IMR-90 (cell line): ENCODE measurements around the gene PNPLA5. TPM values are rescaled to one million over a fixed set of nuclear protein-coding genes. Genes with fewer than 3 reads are reported as not detected.

Experiments
- ATAC-seq: fragments of 200-7000 bp; cut with Tn5 transposase; 2 replicates; pipeline ENCODE4 v1.9.1; 2020; ENCODE audit warnings: low read depth, mild to moderate bottlenecking, moderate library complexity
- BruUV-seq: library from RNA; stranded (reverse); fragments of 400-500 nt; replicated peaks from 2 replicates; lab custom pipeline; 2021; lab: Mats Ljungman, UMichigan
- CTCF ChIA-PET: fragments of 300-600 bp; formaldehyde crosslinking; extraction: SDS; loops from one replicate; lab custom pipeline; 2021; ENCODE audit warnings: antibody characterized with exemption; lab: Yijun Ruan, JAX
- POLR2A ChIA-PET: fragments of 300-600 bp; sonication (Branson Sonifier 250); formaldehyde crosslinking; loops from one replicate; lab custom pipeline; 2022; ENCODE audit warnings: antibody characterized with exemption; ENCODE audit not compliant: unreplicated experiment; lab: Charles Lee
- DNase-seq: peaks from one replicate; pipeline ENCODE4 v3.0.0; 2013
- H2AFZ ChIP-seq: replicated peaks from 2 replicates; pipeline ENCODE3; 2013; ENCODE audit warnings: low read length, mild to moderate bottlenecking; ENCODE audit not compliant: poor library complexity
- H2AK5ac ChIP-seq: 2 replicates; pipeline ENCODE4 v1.6.1; 2013; ENCODE audit warnings: low read depth, low read length, inconsistent platforms
- H2AK9ac ChIP-seq: replicated peaks from 2 replicates; pipeline ENCODE3; 2013; ENCODE audit warnings: mild to moderate bottlenecking, low read depth, low read length, moderate library complexity; ENCODE audit not compliant: poor library complexity
- H2BK120ac ChIP-seq: 2 replicates; pipeline ENCODE4 v1.6.1; 2013; ENCODE audit warnings: low read depth, low read length, inconsistent platforms
- H2BK15ac ChIP-seq: 3 replicates; pipeline ENCODE4 v1.6.1; 2013; ENCODE audit warnings: low read depth, low read length, inconsistent platforms
- H2BK20ac ChIP-seq: 2 replicates; pipeline ENCODE4 v1.6.1; 2013; ENCODE audit warnings: low read depth, mild to moderate bottlenecking, inconsistent platforms, low read length, moderate library complexity
- H2BK5ac ChIP-seq: 2 replicates; pipeline ENCODE4 v1.6.1; 2013; ENCODE audit warnings: mild to moderate bottlenecking, low read depth, low read length, inconsistent platforms; ENCODE audit not compliant: poor library complexity, severe bottlenecking
- H3K14ac ChIP-seq: replicated peaks from 2 replicates; pipeline ENCODE4 v1.6.1; 2013; ENCODE audit warnings: low read depth, low read length, inconsistent platforms
- H3K18ac ChIP-seq: 2 replicates; pipeline ENCODE4 v1.6.1; 2013; ENCODE audit warnings: low read depth, low read length, control low read depth
- H3K23ac ChIP-seq: 2 replicates; pipeline ENCODE4 v1.6.1; 2013; ENCODE audit warnings: low read depth, low read length, inconsistent platforms
- H3K27ac ChIP-seq: 2 replicates; pipeline ENCODE4 v1.5.1; 2013; ENCODE audit warnings: mild to moderate bottlenecking, control low read depth, low read length; ENCODE audit not compliant: insufficient read depth
- H3K27me3 ChIP-seq: 2 replicates; pipeline ENCODE4 v1.6.1; 2013; ENCODE audit warnings: low read length; ENCODE audit not compliant: control insufficient read depth, insufficient read depth
- H3K36me3 ChIP-seq: 2 replicates; pipeline ENCODE4 v1.6.1; 2013; ENCODE audit warnings: low read length, mixed read lengths; ENCODE audit not compliant: control insufficient read depth, insufficient read depth
- H3K4ac ChIP-seq: 2 replicates; pipeline ENCODE4 v1.6.1; 2013; ENCODE audit warnings: low read depth, low read length, inconsistent platforms
- H3K4me1 ChIP-seq: 2 replicates; pipeline ENCODE4 v1.6.1; 2013; ENCODE audit warnings: low read length, mixed read lengths; ENCODE audit not compliant: control insufficient read depth, insufficient read depth
- H3K4me2 ChIP-seq: 2 replicates; pipeline ENCODE4 v1.6.1; 2013; ENCODE audit warnings: low read depth, mild to moderate bottlenecking, control low read depth, low read length, moderate library complexity
- H3K4me3 ChIP-seq: 2 replicates; pipeline ENCODE4 v1.5.1; 2013; ENCODE audit warnings: low read depth, mild to moderate bottlenecking, control low read depth, low read length, moderate library complexity; ENCODE audit not compliant: insufficient read depth
- H3K56ac ChIP-seq: 2 replicates; pipeline ENCODE4 v1.6.1; 2013; ENCODE audit warnings: low read length, inconsistent platforms; ENCODE audit not compliant: insufficient read depth; ENCODE audit errors: extremely low read depth
- H3K79me1 ChIP-seq, 2 experiments: 2 replicates each; pipeline ENCODE4 v1.6.1; 2013; ENCODE audit warnings: low read length in 2 of 2, inconsistent platforms in 1 of 2, low read depth in 1 of 2
- H3K9ac ChIP-seq: 2 replicates; pipeline ENCODE4 v1.6.1; 2013; ENCODE audit warnings: low read depth, low read length, control low read depth
- H3K9me1 ChIP-seq: 2 replicates; pipeline ENCODE4 v1.6.1; 2013; ENCODE audit warnings: low read length, inconsistent platforms; ENCODE audit not compliant: insufficient read depth
- H3K9me3 ChIP-seq: 2 replicates; pipeline ENCODE4 v1.6.1; 2013; ENCODE audit warnings: low read length; ENCODE audit not compliant: control insufficient read depth, insufficient read depth
- H4K20me1 ChIP-seq: 2 replicates; pipeline ENCODE4 v1.6.1; 2013; ENCODE audit warnings: low read length, inconsistent platforms; ENCODE audit not compliant: insufficient read depth
- H4K5ac ChIP-seq: 2 replicates; pipeline ENCODE4 v1.6.1; 2013; ENCODE audit warnings: mild to moderate bottlenecking, low read depth, low read length, control low read depth
- H4K8ac ChIP-seq, 2 experiments: 2 replicates each; pipeline ENCODE4 v1.6.1; 2013; ENCODE audit warnings: low read depth in 2 of 2, low read length in 2 of 2, control low read depth in 1 of 2, inconsistent platforms in 1 of 2
- H4K91ac ChIP-seq: 2 replicates; pipeline ENCODE4 v1.6.1; 2013; ENCODE audit warnings: low read depth, low read length, inconsistent platforms; ENCODE audit not compliant: insufficient read depth
- CEBPB ChIP-seq: IDR thresholded peaks from 2 replicates; pipeline ENCODE4 v1.6.1; 2012; ENCODE audit warnings: low read depth, low read length, improper control_type of control experiment
- CHD1 ChIP-seq: IDR thresholded peaks from 2 replicates; pipeline ENCODE4 v1.6.1; 2012; ENCODE audit warnings: low read depth, low read length, improper control_type of control experiment
- MAFK ChIP-seq: IDR thresholded peaks from 2 replicates; pipeline ENCODE4 v1.6.1; 2012; ENCODE audit warnings: low read depth, low read length, improper control_type of control experiment
- MAZ ChIP-seq: IDR thresholded peaks from 2 replicates; pipeline ENCODE4 v1.6.1; 2012; ENCODE audit warnings: low read depth, mild to moderate bottlenecking, low read length, improper control_type of control experiment, moderate library complexity, borderline replicate concordance
- MXI1 ChIP-seq: IDR thresholded peaks from 2 replicates; pipeline ENCODE4 v1.6.1; 2012; ENCODE audit warnings: low read depth, mild to moderate bottlenecking, low read length, moderate library complexity, borderline replicate concordance
- RCOR1 ChIP-seq: IDR thresholded peaks from 2 replicates; pipeline ENCODE4 v1.6.1; 2012; ENCODE audit warnings: mild to moderate bottlenecking, low read length, improper control_type of control experiment; ENCODE audit not compliant: insufficient replicate concordance
- RFX5 ChIP-seq: IDR thresholded peaks from 2 replicates; pipeline ENCODE4 v1.8.0; 2012; ENCODE audit warnings: low read depth, mild to moderate bottlenecking, low read length, moderate library complexity
- SMC3 ChIP-seq: fragments of 150-350 bp; IDR thresholded peaks from 2 replicates; pipeline ENCODE4 v1.6.1; 2016; ENCODE audit warnings: low read depth, mild to moderate bottlenecking, antibody characterized with exemption, low read length, moderate library complexity
- USF2 ChIP-seq: fragments of 150-350 bp; IDR thresholded peaks from 2 replicates; pipeline ENCODE4 v1.6.1; 2017; ENCODE audit warnings: mild to moderate bottlenecking, antibody characterized with exemption, low read length, low read depth
- WGBS, 2 experiments: methylation state at CpG; one replicate each; pipeline versions ENCODE4 v1.1.5 to v1.1.7; 2013; ENCODE audit warnings: missing lambda C conversion rate in 2 of 2; ENCODE audit not compliant: insufficient read length in 1 of 2; ENCODE audit errors: extremely low coverage in 2 of 2; 5-methylcytosine and 5-hydroxymethylcytosine counted together
- dilution Hi-C: fragments of 300-500 bp; cut with HindIII; formaldehyde crosslinking; loops from one replicate; pipeline ENCODE4 v1.14.3; 2018; ENCODE audit warnings: low sequenced_read_pairs; ENCODE audit not compliant: unreplicated experiment
- in situ Hi-C: fragments of 300-500 bp; cut with MboI; formaldehyde crosslinking; loops from 3 replicates; pipeline ENCODE4 v1.14.3; 2019; ENCODE audit warnings: low sequenced_read_pairs, inconsistent platforms, mixed read lengths
- intact Hi-C: fragments of 100-400 bp; cut with micrococcal nuclease; formaldehyde crosslinking; loops from 2 replicates; pipeline ENCODE4 v1.10.0; 2022
- polyA plus RNA-seq, 3 experiments: library from polyadenylated mRNA; depleted of rRNA; stranded (reverse); fragments of >200 nt; gene quantifications; 2 replicates each; pipeline ENCODE4 v1.2.3, GENCODE V29; 2012; ENCODE audit warnings: low replicate concordance in 1 of 3
- total RNA-seq: library from RNA; depleted of rRNA; stranded (reverse); fragments of >200 nt; gene quantifications from 2 replicates; pipeline ENCODE4 v1.2.3, GENCODE V29; 2012

Gene PNPLA5
- total and polyA plus RNA-seq, 2 of the 4 experiments (the other 2 are of a cell fraction), result 0.18 to 0.44 TPM

GRCh38 chr22:43928908-43929307, 37.1 kb upstream of the PNPLA5 start:
- Histone ChIP-seq H4K91ac (no peak overlapping the region), H3K4ac (no peak overlapping the region), H2AFZ (no peak overlapping the region), H3K4me1 (peaks cover 2% of the 10 kb centered on the region; the same call in 1 of the 2 replicates), H4K20me1 (peaks cover 6% of the 10 kb centered on the region; the same call in 1 of the 2 replicates), H3K18ac (no peak overlapping the region), H3K79me1 (peaks cover 0 to 12% of the 10 kb centered on the region in 2 experiments; a peak in 2 of 4 replicates), H2BK5ac (no peak overlapping the region), H3K9ac (no peak overlapping the region), H3K9me3 (no peaks in the 10 kb centered on the region), H2AK9ac (no peak overlapping the region), H2BK20ac (no peak overlapping the region), H3K23ac (no peak overlapping the region), H3K9me1 (peaks cover 11% of the 10 kb centered on the region; the same call in 1 of the 2 replicates), H4K5ac (no peak overlapping the region), H3K36me3 (peaks cover 25% of the 10 kb centered on the region; the same call in 1 of the 2 replicates), H4K8ac (no peak overlapping the region), H2BK120ac (no peak overlapping the region), H3K27ac (no peak overlapping the region), H3K14ac (no peak overlapping the region), H3K56ac (no peak overlapping the region), H2AK5ac (no peak overlapping the region), H3K4me2 (no peak overlapping the region), H3K4me3 (no peak overlapping the region), H3K27me3 (no peaks in the 10 kb centered on the region), H2BK15ac (no peak overlapping the region)
- dilution Hi-C loops (no loop called here), intact Hi-C loops (no loop called here), in situ Hi-C loops (no loop called here)
- CTCF ChIA-PET, result interaction anchor here (0.6 to 1.0 kb wide), 2 partner anchors 9 to 17 kb away, joined by 3 read pairs; no protein-coding TSS in a partner anchor
- DNase-seq (no peak), ATAC-seq (no peak)
- TF ChIP-seq MXI1, result no peak
- no peak for TF ChIP-seq USF2
- no peak for TF ChIP-seq CEBPB
- TF ChIP-seq RFX5, result no peak
- TF ChIP-seq SMC3, result no peak
- no peak for TF ChIP-seq MAFK
- no peak for TF ChIP-seq MAZ
- no peak for TF ChIP-seq CHD1
- no peak for TF ChIP-seq RCOR1
- POLR2A ChIA-PET, result no interaction called here
- 83% methylated on average over 1 of the region's 6 CpGs; no CpG with 5 or more reads in 1 of the 2 experiments for WGBS, 2 experiments
- no TSS peak for BruUV-seq
